ENCODE measurements around the gene TBC1D19.
"Not testable (repeated sequence)": the region's sequence is repeated elsewhere in the genome, so short reads cannot be mapped to it uniquely, and the experiment has no call there.

TBC1D19 gene

DNA sequence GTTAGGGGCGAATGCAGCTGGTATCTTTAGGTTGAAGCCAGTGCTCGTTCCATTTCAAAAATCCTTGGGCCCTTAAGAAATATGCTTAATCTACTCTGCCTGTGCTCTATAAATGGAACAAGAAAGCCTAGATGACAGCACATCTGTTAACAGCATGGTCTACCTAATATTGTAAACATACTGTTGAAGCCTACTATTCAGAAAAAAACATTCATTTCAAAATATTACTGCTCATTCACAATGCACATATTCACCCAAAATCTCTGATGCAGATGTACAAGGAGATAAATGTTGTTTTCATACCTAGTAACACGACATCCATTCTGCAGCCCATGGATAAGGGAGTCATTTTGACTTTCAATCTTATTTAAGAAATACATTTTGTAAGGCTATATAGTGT lies 106.6 kb downstream of the TBC1D19 start:
- no peak for DNase-seq

DNA sequence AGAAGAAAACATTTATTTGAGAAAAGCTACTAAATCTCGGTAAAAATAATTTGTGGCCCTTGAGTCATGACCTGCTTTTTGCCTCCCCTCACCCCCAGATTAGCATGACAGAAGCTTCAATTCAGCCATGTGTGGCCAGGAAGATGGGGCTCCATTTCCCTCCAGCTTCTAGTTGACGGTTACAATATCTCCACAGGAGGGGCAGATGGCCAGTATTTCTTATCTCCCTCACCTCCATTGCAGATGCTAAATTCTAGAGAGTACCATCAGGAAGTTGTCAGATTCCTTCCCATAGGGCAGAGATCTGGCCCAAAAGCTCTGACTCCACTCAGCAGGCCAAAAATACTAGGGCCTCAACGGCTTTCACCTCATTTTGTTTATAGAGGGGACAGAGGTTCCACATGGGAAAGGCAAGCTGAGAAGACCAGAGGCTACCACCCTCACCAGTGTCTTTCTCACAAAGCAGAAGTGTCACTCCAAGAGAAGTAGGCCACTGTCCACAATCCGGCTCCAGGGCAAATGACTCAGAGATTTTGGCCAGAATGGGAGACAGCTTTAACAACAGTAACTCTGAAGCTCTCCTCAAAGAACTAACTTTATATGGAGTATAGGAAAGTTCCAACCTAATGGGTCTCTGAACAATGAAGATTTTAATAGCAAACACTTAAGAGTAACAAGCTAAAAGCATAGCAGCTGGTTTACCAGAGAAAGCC lies 108.3 kb downstream of the TBC1D19 start:
- no peak for DNase-seq

DNA sequence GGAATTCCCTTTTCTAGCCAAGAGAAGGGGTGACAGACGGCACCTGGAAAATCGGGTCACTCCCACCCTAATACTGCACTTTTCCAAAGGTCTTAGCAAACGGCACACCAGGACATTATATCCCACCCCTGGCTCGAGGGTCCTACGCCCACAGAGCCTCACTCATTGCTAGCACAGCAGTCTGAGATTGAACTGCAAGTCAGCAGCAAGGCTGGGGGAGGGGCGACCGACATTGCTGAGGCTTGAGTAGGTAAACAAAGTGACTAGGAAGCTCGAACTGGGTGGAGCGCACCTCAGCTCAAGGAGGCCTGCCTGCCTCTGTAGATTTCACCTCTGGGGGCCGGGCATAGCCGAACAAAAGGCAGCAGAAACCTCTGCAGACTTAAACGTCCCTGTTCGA lies 110.2 kb downstream of the TBC1D19 start:
- not testable (repeated sequence) for DNase-seq

DNA sequence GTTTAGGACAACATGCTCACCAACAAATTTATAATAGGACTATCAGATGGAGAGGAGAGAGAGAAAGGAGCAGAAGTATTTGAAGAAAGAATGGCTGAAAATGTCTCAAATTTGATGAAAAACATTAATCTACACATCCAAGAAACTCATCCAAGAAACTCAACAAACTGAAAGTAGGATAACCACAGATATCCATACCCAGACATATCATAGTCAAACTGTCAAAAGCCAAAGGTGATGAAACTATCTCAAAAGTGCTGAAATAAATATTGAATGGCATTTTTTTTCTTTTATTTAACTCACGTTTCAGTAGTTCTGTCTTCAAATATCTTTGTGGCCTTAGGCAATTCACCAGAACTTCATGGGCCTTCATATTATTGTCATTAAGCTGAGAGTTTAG lies 116.2 kb downstream of the TBC1D19 start:
- no peak for DNase-seq

DNA sequence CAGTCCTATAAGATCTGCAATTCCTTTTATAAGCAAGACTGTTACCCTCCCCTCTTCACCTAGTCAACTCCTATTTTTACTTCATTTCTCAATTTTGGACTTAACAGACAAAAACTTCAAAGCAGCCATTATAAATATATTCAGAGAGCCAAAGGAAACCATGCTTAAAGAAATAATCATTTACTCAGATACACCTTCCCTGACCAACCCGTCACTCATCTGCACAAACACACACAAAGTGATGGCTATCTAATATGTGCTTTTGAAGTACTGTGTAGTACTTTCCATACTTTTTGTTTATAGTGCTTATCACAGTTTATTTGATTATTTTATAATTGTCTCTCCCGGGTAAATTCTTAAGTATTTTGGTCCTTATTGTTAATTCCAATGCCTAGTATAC lies 117.2 kb downstream of the TBC1D19 start:
- no peak for DNase-seq

DNA sequence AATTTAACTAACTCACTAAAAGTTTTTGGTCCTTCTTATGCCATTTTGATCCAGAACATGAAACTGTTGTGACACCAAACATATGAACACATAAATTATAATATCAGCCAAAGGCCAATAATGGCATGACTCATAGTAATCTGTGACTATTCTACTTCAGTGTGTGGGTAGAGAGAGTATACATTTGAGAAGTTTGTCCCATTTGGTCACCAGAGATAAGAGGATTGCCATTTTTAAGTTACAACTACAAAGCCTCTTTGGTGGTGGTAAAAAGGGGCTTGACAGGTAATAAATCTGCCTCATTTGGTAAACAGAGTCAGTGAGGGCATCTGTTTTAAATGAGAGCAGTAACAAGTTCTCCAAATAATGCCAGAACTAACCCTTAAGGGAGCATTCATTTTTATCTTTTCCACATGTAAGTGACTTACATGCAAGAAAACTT lies 117.9 kb downstream of the TBC1D19 start:
- peak; percentile 23 for DNase-seq

DNA sequence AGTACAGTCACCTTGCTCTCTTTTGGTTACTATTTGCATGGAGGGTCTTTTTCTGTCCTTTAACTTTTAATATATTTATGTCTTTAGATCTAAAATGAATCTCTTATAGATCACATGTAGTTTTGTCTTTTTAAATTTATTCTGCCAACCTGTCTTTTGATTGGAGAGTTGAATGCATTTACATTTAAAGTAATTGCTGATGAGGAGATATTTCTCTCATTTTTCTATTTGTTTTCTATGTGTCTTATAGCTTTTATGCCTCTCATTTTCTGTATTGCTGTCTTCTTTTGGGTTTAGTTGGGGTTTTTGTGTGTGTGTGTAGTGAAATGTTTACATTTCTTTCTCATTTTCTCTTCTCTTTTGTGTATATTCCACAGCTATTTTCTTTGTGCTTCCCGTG lies 123.5 kb downstream of the TBC1D19 start:
- no peak for DNase-seq

DNA sequence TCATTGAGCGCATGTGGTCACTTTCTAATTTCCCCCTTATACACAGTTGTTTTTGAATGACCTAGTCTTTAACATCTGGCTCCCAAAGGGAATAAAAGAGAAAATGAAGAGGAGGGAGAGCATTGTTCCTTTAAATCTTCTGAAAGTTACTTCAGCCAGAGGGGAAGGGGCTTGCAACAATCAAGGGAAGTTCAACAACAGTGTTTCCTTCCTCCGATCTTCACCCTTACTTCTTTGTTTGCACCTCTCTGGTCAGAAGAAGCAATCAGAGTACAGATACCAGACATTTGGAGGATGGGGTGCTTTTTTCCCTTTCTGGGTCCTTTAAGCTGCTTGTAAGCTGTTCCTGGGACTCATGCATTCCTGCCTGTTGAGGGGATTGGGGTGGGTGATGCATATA lies 125.4 kb downstream of the TBC1D19 start:
- DNase-seq, result no peak

DNA sequence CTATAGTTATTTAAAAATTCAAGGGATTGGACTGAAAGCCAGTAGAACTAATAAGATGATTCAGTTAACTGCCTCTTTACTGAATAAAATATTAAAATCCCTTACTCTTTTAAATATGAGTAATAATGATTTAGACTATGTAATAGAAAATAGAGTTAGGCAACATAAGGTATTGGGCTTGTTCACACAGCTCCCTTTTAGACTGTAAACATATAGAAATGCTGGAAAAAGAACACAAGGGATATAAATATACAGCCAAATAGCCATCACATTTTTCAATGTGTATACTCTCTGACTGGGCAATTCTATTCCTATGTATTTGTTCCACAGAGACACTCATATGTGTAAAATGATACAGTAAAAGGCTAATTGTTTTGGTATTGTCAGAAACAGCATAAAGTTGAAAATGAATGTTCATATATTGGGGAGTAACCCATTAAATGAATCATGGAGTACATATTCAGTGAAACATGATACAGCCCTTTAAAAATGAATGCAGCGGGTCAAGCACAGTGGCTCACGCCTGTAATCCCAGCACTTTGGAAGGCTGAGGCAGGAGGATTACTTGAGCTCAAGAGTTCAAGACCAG lies 129.8 kb downstream of the TBC1D19 start:
- no peak for DNase-seq

DNA sequence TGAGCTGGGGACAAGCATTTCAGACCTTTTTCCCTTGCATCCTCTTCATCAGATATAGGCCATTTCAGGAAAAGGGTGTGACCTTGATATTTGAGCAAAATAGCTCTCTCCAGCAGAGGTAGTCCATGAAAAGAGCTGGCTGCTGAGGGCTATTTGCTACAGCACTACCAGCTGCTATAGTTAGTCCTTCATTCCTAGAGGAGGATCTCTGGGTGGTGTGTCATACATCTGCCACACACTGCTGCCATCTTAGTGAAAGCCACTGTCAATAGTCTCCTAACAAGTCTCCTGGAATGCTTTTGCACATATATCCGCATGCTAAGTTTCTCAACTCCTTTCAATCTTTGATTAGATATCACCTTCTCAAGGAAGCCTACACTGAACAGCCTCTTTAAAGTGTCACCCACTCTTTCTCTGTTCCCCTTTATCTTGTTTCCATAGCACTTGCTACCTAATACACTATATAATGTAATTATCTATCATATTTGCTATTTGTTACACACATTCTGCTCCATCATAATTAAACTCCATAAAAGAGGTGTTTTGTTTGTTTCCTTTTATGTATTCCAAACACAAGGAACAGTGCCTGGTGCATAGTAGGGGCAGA lies 131.9 kb downstream of the TBC1D19 start:
- no peak for DNase-seq

DNA sequence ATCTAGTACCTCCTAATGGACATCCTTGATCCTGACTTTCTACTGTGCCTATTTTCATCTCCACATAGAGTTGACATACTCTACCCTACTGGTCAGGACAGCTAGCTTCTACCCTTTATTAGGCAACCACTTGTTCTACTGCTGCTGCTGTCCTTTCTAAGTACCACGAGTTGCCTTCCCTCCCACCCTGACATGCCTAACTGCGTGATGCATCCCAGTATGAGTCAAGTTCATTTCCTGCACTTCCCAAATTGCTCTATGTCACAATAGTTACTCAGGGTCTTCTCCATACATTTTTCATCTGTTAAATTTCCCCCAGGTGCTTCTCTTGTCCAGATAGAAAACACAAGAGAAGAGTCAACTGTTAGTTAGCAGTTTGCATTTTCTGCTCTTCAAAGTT lies 133.4 kb downstream of the TBC1D19 start:
- DNase-seq, result peak; percentile 84

DNA sequence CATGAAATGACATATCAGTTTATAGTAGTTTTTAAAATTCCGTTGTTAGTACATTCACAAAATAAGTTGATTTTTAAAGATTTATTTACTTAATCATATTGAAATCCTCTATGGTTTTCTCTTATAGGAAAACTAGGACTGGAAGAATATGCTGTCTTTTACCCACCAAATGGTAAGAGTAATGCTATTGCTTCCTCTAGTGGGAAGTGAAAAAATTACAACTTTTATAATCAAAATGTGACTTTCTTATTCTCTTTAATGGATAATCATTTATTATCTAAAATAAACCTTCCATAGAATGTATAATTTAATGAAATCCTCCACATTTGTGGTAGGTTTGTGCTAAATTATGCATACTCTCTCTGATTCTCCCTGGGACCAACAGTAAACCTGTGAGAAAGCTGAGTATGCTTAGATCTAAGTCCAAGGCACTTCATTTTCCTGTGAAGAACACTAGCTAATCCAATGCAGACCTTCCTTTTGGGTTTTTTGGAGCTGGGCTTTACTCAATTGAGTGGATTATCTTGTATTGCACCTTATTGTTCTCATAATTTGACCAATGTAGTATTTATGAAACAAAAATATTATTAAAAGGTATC lies 136.2 kb downstream of the TBC1D19 start:
- DNase-seq, result peak; percentile 28

DNA sequence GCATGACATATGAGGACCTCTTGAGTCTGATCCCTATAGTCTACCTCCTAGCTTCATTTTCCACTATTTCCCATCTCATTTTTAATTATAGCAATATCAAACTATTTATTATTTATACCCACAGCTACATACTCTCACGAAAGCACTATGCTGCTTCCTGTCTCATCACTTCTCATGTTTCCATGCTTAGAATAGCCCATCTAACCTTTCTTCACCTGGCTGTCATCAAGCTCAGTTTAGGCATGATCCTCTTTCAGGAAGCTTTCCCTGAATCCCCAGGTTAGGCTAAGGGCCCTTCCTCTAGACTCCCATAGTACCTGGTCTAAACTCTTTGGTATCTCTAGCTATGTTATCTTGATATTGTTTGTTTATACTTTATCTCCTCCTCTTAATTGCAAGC lies 137.8 kb downstream of the TBC1D19 start:
- DNase-seq, result no peak

DNA sequence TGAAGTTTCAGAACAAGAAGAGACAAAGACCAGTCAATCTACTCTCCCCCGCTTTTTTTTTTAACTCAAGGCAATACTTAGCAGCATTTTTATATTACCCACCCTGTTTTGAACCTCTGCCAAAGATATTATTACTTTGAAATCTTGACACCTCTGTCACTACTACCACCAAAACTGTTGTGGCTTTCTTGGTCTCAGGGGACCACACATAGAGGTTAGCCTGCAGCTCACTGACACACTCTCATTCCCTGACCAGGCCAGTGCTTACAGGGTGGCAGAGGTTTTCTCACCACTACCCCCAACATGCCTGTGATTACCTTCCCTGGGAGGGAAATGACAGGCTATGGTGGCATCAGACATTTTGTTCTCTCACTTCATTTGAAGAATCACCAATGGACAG lies 139.3 kb downstream of the TBC1D19 start:
- DNase-seq, result no peak

DNA sequence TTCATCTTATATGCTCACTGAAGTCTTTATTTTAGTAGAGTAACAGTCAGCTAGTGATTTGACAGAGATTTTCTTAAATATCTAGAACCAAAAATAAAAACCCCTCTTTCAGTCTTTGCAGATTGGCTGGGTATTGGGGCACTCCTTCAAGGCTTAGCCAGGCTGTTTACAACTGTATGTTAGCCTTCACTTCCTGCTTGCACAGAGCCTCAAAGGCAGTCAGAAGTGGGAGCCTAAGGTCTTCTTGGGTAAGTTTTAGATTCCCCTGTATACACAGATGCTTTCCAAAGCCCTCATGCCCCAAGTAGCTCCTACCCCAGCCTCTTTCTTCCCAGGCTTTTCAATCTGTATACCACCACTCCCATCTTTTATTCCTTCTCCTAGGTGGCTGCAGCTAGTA lies 140.7 kb downstream of the TBC1D19 start:
- DNase-seq, result no peak

DNA sequence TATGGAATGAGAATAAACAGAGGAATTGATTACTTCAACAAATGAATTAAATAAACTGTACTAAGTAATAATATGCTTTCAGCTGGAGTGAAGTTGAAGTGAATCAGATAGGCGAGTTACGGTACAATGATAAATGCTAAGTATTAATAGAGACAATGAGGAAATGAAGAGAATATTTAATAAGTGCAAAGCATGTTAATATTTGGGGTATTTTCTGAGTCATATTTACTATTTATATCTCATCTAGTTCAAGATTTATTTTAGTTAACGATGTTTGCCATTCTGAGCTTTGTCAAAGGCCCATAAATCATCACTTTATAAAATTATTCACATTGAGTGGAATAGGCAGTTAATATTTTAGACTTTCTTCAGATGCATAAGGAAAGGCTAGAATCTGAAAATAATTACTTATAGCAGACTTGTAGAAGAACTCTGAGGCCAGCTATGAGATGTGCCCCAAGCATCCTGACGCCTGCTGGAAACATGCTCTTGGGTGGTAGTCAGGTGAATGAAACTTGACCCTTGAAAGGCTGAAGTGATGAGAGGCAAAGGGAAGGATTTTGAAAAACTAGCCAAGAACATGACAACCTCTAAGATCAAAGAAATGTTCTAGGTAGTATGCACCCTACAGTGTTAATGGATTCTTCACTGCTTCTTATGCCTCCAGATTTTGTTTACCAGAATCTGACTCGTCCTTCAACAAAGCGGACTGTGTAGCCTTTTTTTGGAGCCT lies 142.9 kb downstream of the TBC1D19 start:
- DNase-seq, result no peak

DNA sequence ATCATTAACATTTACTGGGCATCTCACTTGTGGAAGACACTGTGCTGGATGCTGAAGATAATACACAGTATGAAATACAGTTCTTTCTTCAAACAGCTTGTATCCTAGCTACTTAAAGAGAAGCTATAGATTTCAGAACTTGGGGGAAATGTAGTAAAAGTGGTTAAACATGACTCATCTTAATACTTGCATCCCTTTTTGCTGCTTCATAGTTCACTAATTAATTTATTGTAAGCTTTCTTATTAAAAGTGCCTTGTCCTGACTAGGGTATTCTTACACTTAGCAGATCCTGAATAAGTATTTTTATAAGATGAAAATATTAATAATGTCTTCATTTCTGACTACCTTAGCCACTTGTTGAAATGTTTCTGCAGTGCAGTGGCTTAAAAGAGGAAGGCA lies 144.0 kb downstream of the TBC1D19 start:
- DNase-seq, result no peak

DNA sequence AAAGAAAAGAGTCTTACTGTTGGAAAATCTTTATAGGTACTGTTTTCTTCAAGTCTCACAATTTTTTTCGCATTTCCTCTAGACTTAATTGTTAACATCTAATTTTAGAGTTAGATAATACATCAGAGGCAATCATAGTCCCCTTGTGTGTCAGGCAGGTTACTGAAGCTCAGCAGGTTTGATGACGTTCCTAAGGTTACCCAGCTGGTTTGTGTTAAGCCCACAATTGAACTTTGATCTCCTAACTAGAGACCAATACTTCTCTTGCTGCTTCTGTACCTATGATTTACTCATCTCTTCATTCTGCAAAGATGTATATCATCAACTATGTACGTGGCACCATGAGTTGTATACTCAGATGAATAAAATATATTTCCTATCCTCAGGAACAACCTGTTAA lies 145.1 kb downstream of the TBC1D19 start:
- DNase-seq, result no peak

DNA sequence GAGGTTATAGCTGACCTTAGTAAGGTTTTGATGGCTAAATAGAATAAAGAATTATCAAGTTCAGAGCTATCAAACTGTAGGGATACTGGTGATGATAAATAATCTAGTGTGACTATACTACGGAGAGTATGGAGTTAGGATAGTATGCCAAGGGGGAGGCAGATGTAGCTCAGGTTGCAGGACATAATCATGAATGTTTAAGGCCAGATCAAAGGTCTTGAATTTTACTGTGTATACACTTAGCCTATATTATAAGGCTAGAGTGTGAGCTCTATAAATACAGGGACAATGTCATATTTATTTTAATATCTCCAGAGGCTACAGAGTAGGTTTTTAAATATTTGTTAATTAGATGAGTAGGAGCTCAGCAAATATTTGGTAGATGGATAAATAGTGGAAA lies 145.7 kb downstream of the TBC1D19 start:
- DNase-seq, result no peak

DNA sequence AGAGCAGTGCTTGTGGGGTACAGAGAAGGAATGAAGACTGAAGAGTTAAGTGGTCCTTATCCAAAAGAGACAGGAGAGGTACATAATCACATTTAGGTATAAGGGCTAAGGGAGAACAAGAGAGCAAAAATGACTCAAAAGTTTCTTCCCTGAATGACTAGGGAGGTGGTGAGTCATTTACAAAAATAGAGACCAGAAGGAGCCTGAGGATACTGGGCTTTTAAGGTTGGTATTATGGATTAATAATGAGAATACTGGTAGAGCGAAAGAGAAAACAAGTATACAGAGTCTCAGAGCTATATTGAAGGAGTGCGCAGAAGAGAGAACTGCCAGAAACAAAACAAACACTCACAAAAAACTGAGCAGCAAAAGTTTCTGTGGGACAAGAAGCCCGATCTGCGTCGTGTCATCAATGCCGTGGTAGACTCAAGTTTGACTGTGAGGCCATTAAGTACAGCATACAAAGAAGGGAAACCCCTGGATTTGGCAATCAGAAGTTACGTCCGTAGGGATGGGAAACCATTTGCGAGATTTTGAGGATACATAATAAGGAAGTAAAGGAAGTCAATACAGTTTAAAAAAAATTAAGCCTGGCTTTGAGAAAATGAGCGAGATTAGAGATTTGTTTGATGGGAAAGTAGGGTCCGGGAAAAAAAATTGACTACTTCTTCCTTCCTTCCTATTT lies 147.6 kb downstream of the TBC1D19 start:
- no peak for DNase-seq

DNA sequence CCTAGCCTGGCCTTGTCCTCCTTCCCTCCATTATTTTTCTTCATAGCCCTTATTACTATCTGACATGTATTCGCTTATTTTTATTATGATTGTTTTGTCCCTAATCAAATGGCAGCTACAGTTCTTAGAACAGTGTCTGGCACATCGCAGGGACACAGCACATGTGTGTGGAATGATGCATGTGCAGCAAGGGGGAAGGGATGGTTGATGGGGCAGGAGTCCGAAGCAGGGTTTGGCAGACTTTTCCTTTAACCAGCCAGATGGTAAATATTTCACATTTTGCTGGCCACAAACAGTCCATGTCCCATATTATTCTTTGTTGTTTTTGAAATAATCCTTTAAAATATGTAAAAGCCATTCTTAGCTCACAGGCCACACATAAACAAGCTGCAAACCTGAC lies 148.5 kb downstream of the TBC1D19 start:
- DNase-seq, result no peak

DNA sequence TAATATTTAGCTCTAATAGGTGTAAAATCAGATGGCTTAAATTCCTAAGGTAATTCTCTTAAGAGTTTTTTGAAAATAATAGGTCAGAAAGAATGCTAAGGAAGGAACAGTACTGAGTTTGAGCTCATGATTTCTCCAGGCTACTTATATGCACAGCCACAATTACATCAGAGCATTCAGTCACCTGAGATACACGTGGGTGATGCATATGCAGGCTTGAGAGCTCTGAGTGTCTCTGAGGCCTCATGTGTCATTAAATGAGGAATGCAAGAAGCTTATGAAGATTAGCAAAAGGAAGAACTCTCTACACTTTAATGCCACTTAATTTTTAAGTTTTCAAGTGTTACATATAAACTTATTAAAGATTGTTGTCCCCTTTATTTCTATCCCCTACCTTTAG lies 152.7 kb downstream of the TBC1D19 start:
- DNase-seq, result peak; percentile 27

DNA sequence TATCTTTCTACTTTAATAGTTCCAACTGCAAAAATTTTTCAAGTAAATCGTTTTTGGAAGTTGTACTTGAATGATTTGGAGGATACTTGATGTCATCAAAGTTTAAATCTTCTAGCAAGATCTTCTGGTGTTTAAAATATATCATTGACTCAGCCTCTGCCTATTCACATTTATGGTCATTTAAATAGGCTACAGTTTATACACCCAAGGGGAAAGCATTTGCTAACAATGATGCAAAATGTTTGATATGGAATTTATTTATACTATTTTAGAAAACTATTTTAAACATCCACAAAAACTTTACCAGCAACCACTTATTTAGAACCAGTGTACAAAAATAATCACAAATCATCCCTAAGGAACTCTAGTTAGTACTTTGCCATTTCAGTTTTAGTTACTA lies 153.5 kb downstream of the TBC1D19 start:
- DNase-seq, result no peak
